ENCODE data around the gene HGFAC. TPM values are rescaled to one million over a fixed set of nuclear protein-coding genes. Genes with fewer than 3 reads are reported as not detected.

Gene HGFAC
- total RNA-seq, 1 donor from 2014 or later, result not detected

GRCh38 chr4:3498407-3498806, 56.6 kb downstream of the HGFAC start:
- Histone ChIP-seq H3K27ac (no peak overlapping the region), H3K9me3 (no peaks in the 10 kb centered on the region), H3K4me1 (peaks cover 7% of the 10 kb centered on the region), H3K4me3 (no peak overlapping the region), H3K27me3 (no peaks in the 10 kb centered on the region), H3K36me3 (no peaks in the 10 kb centered on the region)
- TF ChIP-seq, protein P1, sequence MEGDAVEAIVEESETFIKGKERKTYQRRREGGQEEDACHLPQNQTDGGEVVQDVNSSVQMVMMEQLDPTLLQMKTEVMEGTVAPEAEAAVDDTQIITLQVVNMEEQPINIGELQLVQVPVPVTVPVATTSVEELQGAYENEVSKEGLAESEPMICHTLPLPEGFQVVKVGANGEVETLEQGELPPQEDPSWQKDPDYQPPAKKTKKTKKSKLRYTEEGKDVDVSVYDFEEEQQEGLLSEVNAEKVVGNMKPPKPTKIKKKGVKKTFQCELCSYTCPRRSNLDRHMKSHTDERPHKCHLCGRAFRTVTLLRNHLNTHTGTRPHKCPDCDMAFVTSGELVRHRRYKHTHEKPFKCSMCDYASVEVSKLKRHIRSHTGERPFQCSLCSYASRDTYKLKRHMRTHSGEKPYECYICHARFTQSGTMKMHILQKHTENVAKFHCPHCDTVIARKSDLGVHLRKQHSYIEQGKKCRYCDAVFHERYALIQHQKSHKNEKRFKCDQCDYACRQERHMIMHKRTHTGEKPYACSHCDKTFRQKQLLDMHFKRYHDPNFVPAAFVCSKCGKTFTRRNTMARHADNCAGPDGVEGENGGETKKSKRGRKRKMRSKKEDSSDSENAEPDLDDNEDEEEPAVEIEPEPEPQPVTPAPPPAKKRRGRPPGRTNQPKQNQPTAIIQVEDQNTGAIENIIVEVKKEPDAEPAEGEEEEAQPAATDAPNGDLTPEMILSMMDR (IDR thresholded peaks at IDR 0.05), result no peak
- TF ChIP-seq POLR2A (IDR thresholded peaks at IDR 0.05) (no peak), POLR2AphosphoS5 (IDR thresholded peaks at IDR 0.05; ENCODE audit: insufficient read depth in 1 of 2, low read depth in 1 of 2) (no peak)
- intact Hi-C loops (cut with DNase I), result no loop called here
- DNase-seq (ENCODE audit: extremely low spot score in 2 of 2), result no peak

Other genes starting within 250 kb of the HGFAC start
- 0.49 TPM for gene MSANTD1, start 192.8 kb upstream of the HGFAC start, total RNA-seq
- gene RGS12, start 148.9 kb upstream of the HGFAC start, total RNA-seq, result 64.8 TPM
- 4.7 TPM for gene DOK7, start 21.3 kb downstream of the HGFAC start, total RNA-seq
- gene LRPAP1, start 90.5 kb downstream of the HGFAC start, total RNA-seq, result 98.7 TPM